PFSK-1 (cell line): Measurements from ENCODE around the gene TCHP.

Source experiments
- FOXP2 ChIP-seq: optimal IDR thresholded peaks from 2 replicates; pipeline ENCODE3; 2011; ENCODE audit warnings: borderline replicate concordance, control low read depth, inconsistent platforms; ENCODE audit not compliant: insufficient read depth; ENCODE audit errors: extremely low read length, extremely low read depth
- POLR2AphosphoS5 ChIP-seq: IDR thresholded peaks from 2 replicates; pipeline ENCODE4 v1.6.1; 2012; ENCODE audit warnings: low read depth, mild to moderate bottlenecking, control low read depth, low read length, moderate library complexity
- SIN3A ChIP-seq: IDR thresholded peaks from 2 replicates; pipeline ENCODE4 v1.6.1; 2012; ENCODE audit warnings: mild to moderate bottlenecking, low read length, moderate library complexity, borderline replicate concordance; ENCODE audit not compliant: insufficient read depth
- TAF1 ChIP-seq: IDR thresholded peaks from 2 replicates; pipeline ENCODE4 v1.6.1; 2012; ENCODE audit warnings: low read length, control low read depth, borderline replicate concordance; ENCODE audit not compliant: insufficient read depth
- TF ChIP-seq, protein P1 (sequence below), 2 experiments: IDR thresholded peaks; 2 replicates each; pipeline versions ENCODE4 v1.6.1 to v1.8.0; 2011 to 2012; ENCODE audit warnings: low read depth in 2 of 2, low read length in 2 of 2, control low read depth in 1 of 2, inconsistent platforms in 1 of 2, mild to moderate bottlenecking in 1 of 2, moderate library complexity in 1 of 2; ENCODE audit not compliant: insufficient read depth in 1 of 2

The TCHP gene

DNA sequence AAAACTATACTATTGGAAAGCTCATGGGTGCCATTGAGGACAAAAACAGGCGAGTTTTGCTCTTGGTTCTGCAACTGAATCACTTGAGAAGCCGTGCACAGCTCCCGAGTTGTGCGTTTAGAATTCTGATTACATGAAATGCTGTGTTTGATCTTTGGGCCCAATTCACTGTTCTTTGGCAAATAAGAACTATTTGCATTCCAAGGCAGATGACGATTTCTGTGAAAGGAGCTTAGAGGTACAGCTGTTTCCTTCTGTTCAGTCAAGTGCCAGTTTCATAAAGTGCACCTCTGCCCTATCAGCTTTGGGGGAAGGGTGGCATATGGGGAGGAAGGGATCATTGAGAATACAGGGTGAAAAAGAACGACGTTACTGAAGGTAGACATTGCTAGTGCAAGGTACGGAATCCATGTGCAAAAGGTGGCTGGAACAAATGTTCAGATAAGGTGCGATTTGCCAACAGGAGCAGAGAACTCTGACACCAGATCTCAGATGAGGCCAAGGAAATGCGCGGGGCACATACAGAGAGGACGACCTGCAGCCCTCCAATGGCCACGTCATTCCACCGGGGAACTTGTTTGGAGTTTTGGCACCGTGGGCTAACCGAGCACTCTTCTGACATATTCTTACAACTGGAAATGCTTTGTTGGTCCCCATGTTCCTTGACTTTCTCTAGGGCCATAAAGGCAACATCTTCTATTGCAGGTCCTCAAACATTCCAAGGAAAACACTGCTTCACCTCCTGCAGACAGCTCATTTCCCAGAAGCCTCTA lies 30.1 kb downstream of the TCHP start:
- TF ChIP-seq FOXP2: no peak
- no peak for TF ChIP-seq TAF1
- TF ChIP-seq, protein P1, sequence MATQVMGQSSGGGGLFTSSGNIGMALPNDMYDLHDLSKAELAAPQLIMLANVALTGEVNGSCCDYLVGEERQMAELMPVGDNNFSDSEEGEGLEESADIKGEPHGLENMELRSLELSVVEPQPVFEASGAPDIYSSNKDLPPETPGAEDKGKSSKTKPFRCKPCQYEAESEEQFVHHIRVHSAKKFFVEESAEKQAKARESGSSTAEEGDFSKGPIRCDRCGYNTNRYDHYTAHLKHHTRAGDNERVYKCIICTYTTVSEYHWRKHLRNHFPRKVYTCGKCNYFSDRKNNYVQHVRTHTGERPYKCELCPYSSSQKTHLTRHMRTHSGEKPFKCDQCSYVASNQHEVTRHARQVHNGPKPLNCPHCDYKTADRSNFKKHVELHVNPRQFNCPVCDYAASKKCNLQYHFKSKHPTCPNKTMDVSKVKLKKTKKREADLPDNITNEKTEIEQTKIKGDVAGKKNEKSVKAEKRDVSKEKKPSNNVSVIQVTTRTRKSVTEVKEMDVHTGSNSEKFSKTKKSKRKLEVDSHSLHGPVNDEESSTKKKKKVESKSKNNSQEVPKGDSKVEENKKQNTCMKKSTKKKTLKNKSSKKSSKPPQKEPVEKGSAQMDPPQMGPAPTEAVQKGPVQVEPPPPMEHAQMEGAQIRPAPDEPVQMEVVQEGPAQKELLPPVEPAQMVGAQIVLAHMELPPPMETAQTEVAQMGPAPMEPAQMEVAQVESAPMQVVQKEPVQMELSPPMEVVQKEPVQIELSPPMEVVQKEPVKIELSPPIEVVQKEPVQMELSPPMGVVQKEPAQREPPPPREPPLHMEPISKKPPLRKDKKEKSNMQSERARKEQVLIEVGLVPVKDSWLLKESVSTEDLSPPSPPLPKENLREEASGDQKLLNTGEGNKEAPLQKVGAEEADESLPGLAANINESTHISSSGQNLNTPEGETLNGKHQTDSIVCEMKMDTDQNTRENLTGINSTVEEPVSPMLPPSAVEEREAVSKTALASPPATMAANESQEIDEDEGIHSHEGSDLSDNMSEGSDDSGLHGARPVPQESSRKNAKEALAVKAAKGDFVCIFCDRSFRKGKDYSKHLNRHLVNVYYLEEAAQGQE (IDR thresholded peaks at IDR 0.05; ENCODE audit: insufficient read depth in 1 of 2, low read depth in 2 of 2, low read length in 2 of 2): no peak
- no peak for TF ChIP-seq SIN3A
- TF ChIP-seq POLR2AphosphoS5: no peak

DNA sequence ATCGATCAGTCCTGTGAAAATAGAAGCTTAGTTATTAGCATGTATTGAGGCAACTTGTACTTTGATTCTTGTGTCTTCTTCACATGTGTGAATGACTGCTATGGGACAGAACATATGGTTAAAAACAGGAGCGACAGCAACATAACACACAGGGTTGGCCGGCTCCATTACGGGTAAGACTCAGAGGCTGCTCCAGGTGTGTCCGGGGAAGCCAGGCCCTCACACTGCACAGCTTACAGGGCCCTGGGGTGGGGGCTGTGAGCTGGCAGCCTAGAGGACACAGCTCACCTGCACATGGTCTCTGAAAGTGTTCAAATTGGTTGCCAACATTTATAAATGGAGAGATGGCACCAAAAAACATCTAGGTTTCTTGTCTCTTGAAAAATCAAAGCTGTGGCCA lies 31.1 kb downstream of the TCHP start:
- TF ChIP-seq POLR2AphosphoS5 (no peak), TAF1 (no peak), SIN3A (no peak), FOXP2 (no peak)
- TF ChIP-seq, protein P1 (IDR thresholded peaks at IDR 0.05; ENCODE audit: insufficient read depth in 1 of 2, low read depth in 2 of 2, low read length in 2 of 2): no peak

DNA sequence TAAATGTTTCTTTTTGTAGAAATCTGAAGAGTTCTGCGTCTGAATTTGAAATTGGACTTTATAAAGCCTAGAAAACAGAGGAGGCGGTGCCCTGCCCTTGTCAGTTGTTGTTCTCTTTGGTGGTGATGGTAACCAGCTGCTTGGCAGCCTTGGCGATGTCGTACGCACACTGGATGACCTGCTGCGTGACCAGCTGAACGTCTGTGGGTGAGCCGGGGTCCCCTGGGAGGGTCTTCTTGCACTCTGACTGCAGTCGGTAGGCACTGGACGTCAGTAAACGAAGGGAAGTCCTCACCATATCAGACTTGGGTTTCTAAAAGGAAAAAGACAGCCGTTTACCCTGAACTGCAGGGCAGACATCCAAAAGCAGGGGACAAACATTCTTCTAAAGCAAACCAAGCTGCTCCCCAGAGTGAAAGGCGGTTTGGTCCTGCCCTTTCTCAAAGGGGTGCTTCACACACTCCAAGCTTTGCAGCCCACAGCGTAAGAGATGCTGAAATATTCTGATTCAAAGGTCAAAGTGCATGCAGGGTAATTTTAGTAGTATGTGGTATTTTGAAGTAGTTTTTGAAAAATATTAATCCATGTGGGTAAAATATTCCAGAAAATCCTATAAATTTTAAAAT lies 32.9 kb downstream of the TCHP start:
- no peak for TF ChIP-seq POLR2AphosphoS5
- TF ChIP-seq SIN3A: no peak
- TF ChIP-seq, protein P1 (IDR thresholded peaks at IDR 0.05; ENCODE audit: insufficient read depth in 1 of 2, low read depth in 2 of 2, low read length in 2 of 2): no peak
- no peak for TF ChIP-seq FOXP2
- TF ChIP-seq TAF1: no peak

DNA sequence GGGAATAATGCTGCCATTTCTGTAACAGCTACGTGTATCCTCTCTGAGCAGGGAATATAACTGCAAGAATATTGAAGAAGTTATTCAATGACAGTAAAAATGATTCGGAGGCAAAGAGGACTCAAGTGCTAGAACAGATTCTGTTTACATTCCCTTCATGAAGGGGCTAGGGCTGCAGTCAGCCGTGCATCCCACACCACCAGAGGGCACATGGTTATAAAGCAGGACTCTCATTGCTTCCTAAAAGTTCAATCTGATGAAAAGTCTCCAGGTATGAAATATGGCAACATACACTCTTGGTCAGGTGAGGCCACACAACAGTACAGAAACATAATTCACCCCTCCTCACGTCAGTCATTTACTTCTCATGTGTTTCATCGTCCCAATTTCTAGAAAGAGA lies 34.0 kb downstream of the TCHP start:
- TF ChIP-seq, protein P1 (IDR thresholded peaks at IDR 0.05; ENCODE audit: insufficient read depth in 1 of 2, low read depth in 2 of 2, low read length in 2 of 2): no peak
- TF ChIP-seq SIN3A: no peak
- TF ChIP-seq FOXP2: no peak
- no peak for TF ChIP-seq POLR2AphosphoS5
- TF ChIP-seq TAF1: no peak
